Activated CD8-positive, alpha-beta memory T cell treated with anti-CD3 and anti-CD28 coated beads for 36 hours (primary cell): ENCODE data around the gene SIX6. TPM values are rescaled to one million over a fixed set of nuclear protein-coding genes. Genes with fewer than 3 reads are reported as not detected.
"Not testable (repeated sequence)": the region's sequence is repeated elsewhere in the genome, so short reads cannot be mapped to it uniquely, and the experiment has no call there.

Experiments used
- CTCF ChIA-PET: fragments of 350-600 bp; sonication (Branson Sonifier 250); formaldehyde crosslinking; loops from one replicate; lab custom pipeline; 2021; ENCODE audit warnings: antibody characterized with exemption; lab: Charles Lee
- POLR2A ChIA-PET: fragments of 350-600 bp; sonication (Branson Sonifier 250); formaldehyde crosslinking; loops from one replicate; lab custom pipeline; 2021; ENCODE audit warnings: antibody characterized with exemption; lab: Charles Lee
- total RNA-seq, 2 experiments: library from RNA; stranded (reverse); gene quantifications; one replicate each; pipeline ENCODE4 v1.2.3, GENCODE V29; 2021

The SIX6 gene
- not detected for total RNA-seq

DNA sequence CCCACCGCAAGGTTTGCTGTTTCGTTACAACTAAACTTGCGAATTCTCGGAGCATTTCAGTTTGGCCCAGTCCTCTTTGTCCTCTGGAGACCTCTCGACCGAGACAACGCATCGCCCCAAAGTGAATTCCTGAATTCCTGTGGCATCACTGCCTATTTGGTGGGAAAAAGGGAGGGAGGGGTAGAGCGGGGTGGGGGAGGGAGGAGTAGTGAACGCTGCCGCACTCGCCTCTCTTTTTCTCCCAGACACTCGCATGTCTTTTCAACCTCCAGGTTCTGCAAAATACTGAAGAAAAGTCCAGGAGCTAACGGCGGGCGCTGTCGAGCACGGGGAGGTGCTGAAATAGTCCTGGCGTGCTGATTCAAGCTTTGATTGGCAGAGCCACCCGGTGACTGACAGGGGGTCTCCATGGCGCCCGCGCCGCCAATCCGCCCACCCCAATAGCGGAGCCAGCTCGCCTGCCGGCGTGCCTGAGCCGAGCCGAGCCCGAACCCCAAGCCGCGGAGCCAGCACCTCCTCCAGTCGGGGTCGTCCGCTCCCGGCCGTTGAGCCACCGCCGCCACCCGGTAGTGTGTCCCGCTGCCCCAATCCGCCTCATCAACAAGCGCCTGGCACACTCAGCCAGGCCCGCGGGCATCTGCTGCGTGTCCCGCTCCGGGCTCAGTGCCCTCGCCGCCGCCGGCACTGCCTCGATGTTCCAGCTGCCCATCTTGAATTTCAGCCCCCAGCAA is at the start of gene SIX6:
Gene SIX6 (plus strand): TSS at position 440 of the 731 bp plus-strand sequence. CDS start 253 bp downstream, at position 693.
- POLR2A ChIA-PET = no interaction called here
- CTCF ChIA-PET = no interaction called here

DNA sequence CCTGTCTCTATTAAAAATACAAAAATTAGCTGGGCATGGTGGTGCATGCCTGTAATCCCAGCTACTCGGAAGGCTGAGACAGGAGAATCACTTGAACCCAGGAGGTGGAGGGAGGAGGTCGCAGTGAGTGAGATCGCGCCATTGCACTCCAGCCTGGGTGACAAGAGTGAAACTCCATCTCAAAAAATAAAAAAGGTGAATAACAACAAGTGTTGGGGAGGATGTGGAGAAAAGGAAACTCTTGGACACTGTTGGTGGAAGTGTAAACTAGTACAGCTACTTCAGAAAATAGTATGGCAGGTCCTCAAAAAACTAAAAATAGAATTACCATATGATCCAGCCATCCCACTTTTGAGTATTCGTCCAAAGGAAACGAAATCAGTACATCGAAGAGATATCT is 28.7 kb upstream of the SIX6 start:
- CTCF ChIA-PET, POLR2A ChIA-PET: not testable (repeated sequence)

DNA sequence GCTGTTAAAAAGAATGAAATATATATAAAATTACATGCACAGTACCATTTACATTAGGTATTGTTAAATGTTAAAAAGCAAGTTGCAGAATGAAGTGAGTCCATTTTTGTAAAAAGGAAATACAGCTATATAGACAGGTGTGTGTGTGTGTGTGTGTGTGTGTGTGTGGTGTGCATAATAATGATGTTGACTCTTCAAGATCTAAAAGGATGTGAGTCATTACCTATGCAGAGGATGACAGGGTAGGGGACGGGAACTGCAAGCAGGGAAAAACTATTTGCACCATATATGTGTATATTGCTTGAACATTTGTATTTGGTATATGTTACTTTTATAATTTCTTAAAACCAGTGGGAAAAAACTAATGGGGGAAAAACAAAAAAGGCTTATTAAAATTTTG is 26.2 kb upstream of the SIX6 start:
- CTCF ChIA-PET = no interaction called here
- POLR2A ChIA-PET = no interaction called here

DNA sequence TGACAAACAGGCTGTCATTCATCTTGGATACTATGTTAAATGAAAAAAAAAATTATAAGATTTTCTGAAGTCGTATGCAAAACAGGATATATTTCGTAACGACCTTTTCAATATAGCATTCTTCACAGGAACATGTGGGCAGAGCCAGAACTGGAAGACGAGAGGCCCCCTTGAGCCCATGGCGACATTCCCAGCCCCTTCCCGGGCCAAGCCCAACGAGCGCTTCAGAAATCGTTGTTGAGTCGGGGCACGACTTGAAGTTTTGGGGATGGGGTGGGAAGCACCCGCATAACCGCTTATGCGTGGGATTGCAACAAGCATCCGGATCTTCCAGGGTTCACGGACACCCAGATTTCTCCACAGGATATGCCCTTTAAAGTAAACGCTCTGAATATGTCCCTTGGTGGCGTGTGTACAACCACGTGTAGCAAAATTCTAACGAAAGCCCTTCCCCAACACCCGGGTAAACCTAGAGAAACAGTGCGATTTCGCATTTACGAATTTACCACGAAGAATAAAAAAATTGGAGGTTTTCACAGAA is 23.8 kb upstream of the SIX6 start:
- ChIA-PET POLR2A (no interaction called here), CTCF (no interaction called here)

DNA sequence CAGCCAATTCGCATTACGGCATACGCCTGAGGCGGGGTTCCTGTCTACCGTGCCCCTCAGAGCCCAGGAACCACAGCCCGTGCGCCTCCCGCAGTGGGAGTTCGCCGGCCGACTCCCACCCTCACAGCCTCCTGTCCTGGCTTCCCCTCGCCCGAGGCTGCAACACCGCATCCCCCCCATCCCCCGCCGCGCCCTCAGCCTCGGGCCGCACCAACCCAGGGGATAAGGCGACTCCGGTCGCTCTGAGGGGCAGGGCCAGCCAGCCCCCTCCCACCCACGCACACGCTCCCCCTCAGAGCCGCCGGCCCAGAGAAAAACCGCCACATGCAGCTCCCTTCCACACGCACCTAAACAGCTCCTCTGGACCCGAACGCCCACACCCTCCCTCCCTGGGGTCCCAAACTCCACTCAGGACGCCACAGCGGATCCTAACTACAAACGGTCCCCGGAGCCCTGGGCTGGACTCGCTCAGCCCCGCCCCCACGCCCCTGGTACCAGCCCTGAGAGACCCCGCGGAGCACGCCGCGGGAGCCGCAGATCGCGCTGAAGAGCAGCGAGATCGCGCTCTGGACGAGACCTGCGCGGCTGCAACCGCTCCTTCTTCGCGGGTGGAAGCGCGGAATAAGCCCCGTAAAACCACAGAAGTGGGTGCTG is 23.2 kb upstream of the SIX6 start, which contains the start of gene C14orf39:
Gene C14orf39 (minus strand): TSS at position 466 of the 654 bp plus-strand sequence. CDS start 985 bp downstream, outside the sequence.
- ChIA-PET POLR2A (no interaction called here), CTCF (interaction anchor here (0.7 kb wide), 1 partner anchor 169 kb away, joined by 3 read pairs; no protein-coding TSS in a partner anchor)

DNA sequence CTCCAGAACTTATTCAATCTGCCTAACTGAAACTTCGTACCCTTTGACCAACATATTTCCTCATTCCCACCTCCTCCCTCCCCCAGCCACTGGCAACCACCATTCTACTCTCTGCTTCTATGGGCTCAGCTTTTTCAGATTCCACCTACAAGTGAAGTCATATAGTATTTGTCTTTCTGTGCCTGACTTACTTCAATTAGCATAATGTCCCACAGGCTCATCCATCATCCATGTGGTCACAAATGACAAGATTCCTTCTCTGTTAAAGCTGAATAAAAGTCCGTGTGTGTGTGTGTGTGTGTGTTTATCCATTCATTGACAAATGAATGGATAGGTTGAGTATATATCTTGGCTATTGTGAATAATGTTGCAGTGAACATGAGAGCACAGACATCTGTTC is 21.7 kb upstream of the SIX6 start:
- CTCF ChIA-PET = no interaction called here
- POLR2A ChIA-PET = no interaction called here

DNA sequence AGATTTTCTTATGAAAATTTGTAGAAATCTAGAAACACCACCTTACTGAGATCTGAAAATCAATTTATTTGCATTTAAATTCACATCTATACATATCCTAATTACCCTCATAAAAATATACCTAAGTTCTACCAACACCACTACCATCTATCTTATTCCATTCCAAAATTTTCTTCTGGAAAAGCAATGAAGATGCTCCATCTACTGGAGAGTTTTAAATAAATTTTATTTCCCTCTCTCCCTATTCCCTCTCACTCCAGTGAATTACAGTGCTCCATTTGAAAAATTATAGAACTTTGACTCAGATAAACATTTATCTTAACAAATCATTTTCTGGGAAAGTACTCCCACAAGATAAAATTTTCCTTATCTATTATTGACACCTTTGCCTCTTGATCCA is 20.8 kb upstream of the SIX6 start:
- POLR2A ChIA-PET = no interaction called here

DNA sequence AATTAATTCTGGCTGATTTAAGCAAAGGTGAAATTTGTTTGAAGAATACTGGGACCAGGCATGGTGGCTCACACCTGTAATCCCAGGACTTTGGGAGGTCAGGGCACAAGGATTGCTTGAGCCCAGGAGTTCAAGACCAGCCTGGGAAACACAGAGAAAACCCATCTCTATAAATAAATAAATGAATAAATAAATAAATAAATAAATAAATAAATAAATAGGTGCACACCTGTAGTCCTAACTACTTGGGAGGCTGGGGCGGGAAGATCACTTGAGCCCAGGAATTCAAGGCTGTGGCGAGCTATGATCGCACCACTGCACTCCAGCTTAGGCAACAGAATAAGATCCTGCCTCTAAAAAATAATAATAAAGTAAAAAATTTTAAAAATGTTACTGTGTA is 18.7 kb upstream of the SIX6 start:
- CTCF ChIA-PET = no interaction called here
- POLR2A ChIA-PET = no interaction called here

More for the DNA sequence above, 20.8 kb upstream of the SIX6 start:
- CTCF ChIA-PET = no interaction called here

DNA sequence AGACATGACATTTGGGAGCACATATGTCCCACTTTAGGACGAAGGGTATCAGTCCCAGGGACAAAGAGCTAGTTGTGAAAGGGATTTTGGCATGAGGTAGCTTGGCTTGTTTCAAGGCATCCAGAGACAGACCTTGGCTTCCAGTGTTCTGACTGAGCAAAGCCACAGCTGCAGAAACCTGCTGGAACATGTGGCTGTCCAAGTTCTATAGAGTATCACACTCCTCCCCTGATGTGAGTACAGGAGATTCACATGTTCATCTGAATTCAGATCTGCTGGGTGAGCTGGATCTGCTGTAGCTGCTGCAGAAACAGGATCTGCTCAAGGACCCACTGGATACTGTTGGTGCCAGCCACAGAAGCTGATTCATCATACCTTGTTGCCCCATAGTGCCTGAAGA is 13.0 kb upstream of the SIX6 start:
- ChIA-PET CTCF (no interaction called here), POLR2A (no interaction called here)

DNA sequence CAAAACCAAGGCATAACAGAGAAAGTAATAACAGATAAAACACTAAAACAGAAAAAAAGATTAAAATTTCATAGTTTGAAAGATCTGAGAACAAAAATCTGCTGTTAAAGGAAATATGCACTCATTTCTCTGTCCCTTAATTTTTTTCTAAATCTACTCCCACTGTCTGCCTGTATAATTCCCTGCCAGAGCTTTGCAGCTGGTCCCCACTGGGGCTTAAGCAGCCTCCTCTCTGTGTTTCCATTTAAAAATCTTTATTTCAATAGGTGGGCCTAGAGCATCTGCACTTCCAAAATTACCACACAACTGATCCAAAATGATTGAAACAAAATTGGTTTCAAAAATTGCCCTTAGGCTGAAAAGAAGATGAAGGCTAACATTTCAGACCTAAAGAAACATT is 6.4 kb upstream of the SIX6 start:
- CTCF ChIA-PET = no interaction called here
- POLR2A ChIA-PET = no interaction called here

DNA sequence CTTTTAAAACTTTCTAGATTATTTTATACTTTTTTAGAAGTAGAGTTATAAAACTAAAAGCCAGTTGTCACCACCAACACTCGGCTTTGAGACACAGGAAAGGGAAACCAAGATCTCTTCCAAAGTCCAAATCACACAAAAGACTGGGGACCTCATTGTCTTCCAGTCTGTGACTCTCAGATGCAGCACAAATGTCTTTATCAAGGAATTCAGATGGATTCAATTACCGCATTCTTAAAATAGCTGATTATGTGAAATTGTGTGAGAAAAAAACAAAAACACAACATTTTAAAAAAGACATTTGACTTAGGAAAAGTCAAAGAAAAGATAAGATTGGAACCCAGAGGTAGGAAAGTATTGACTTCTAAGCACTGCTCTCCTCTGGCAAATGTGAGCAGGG is 3.5 kb upstream of the SIX6 start:
- ChIA-PET CTCF (no interaction called here), POLR2A (no interaction called here)

DNA sequence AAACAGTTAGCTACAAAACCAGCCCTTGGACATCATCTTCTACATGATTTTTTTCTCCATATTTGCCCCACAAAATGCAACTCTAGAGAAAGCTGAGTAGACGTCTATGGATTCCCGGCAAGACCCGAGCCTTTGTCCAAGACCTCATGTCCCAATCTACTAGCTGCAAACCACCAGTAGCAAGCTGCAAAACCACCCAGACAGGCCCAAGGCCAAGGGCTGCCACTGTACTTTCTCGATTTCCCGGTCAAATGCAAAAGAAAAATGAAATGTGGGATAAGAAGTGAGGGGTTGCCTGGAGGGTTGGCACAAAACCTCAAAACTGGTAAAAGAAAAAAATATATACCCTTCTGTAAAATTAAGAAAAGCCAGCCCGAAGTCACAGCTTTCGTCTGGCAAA is 2.9 kb upstream of the SIX6 start:
- CTCF ChIA-PET = no interaction called here

DNA sequence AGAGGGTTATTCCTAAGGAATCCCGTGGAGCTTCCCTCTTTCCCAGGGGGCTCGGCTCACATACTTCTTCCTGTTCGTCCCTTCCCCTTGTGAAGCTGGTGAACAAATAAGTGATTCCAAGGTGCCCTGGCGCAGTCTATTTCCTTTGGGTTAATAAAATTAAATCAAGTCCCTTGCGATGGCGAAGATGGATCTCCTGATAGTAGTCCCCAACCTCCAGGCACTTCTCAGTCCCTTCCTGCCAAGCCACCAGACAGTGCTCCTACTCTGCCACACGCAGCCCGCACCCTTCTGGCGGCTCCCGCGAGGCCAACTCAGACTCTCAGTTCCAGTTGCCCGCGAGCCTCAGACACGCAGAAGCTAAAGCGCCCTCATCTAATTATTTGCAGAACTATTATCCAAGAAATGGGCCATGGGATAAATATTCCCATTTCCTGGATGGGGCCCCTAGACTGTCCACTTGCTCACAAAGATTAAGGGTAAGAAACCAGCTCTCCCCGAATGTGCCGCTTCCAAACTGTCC is 2.4 kb upstream of the SIX6 start:
- CTCF ChIA-PET = no interaction called here
- POLR2A ChIA-PET = no interaction called here

More for the DNA sequence above, 2.9 kb upstream of the SIX6 start:
- POLR2A ChIA-PET = no interaction called here

DNA sequence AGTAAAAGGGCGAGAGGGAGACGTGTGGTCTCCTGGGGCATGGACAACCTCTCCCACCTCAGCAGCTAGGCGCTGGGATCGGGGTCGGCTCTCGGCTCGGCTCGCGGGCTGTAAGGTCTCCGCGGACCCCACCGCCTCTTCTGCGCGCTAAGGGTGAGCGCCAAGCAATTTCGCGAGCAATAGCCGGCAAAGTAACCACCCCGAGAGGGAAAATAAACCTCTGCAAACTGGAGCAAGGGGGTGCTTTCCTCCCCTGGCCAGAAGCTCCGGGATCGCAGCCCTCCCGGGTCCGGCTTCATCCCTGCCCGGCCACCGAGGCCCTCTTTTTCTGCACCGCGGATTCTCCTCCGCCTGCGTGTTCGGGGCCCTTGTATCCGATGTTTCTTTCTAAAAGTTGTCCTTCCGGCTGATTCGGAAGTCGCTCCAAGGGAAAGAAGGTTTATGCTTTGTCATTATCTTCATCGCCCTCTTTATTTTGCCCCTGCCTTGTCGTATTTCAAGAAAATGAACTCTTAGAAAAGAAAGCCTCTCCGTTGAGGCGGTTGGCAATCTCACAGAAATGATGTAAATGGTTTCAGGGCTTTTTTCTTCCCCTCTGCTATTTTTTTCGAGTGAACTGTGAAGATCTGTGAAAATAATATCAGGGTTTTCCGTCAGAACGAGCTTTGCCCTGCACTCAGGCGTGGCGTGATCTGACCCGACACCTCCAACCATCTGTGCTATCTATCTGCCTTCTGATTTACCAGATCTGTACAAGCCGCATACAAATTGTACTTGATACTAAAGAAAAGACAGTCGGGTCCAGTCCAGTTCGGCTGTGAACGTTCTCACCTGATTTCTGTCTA is 1.7 kb upstream of the SIX6 start:
- ChIA-PET POLR2A (interaction anchor here (0.6 kb wide), 1 partner anchor 138 kb away, joined by 3 read pairs; no protein-coding TSS in a partner anchor), CTCF (no interaction called here)

DNA sequence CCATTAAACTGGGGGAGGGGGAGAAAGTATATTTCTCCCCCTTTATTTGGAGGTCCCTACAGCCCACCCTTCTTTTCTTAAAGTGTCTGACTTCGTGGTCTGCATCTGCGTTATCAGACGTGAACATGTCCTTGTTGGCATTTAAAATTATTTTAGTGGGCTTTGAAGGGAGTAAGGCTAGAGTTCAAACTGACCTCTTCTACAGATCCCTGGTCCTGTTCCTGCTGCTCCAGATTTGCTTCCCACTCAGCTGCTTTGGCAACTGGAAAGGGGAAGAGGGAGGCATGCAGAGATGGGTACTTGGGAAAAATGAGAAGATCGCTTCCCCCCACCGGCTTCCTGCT is 611 bp upstream of the SIX6 start:
- CTCF ChIA-PET = no interaction called here
- POLR2A ChIA-PET = no interaction called here

DNA sequence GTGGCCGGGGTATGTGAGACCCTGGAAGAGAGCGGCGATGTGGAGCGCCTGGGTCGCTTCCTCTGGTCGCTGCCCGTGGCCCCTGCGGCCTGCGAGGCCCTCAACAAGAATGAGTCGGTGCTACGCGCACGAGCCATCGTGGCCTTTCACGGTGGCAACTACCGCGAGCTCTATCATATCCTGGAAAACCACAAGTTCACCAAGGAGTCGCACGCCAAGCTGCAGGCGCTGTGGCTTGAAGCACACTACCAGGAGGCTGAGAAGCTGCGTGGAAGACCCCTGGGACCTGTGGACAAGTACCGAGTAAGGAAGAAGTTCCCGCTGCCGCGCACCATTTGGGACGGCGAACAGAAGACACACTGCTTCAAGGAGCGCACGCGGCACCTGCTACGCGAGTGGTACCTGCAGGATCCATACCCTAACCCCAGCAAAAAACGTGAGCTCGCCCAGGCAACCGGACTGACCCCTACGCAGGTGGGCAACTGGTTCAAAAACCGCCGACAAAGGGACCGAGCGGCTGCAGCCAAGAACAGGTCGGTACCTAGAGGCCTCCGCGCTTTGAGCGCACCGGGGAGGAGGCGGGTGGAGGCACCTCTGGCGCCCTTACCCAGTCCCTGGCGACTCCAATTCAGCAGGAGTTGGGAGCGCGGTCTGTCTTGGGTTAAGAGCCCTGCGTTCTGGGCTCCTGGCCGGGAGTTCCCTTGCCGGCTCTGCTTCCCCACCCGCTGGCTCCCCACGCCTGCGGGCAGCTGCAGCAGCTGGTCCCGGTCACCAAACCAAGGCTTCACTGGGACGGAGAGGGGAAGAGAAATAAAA is 700 bp downstream of the SIX6 start:
- ChIA-PET CTCF (no interaction called here), POLR2A (no interaction called here)

DNA sequence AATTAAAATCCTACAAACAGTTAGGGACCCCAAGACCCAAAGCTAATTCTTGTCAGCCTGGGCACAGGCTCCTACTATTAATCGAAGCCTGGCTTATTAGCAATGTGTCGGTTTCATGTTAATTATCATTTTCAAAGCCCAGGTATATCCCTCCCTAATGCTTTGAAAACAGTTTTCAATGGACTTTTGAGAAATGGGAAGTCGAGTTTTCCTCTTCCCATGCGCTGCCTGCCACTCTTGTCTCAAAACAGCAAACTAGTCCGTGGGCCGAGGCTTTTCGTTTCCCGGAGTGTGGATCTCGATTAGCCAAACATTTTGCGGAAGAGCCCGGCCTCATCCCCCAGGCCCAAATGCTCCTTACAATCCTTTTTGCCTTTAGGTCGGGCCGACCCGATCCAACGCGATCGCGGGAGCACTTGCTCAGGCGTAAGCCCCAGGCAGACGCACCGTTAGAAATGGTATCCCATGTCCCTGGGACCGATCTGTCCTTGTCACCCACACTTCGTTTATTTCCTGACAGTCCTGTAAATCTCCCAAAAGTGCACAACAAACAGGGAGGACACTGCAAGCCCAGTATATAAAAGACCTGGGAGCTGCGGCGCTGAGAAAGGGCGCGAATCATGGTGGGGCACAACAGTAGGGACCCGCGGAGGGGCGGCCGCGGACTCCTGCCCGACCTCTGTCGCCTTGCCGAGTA is 1.5 kb downstream of the SIX6 start:
- POLR2A ChIA-PET = no interaction called here
- CTCF ChIA-PET = no interaction called here

DNA sequence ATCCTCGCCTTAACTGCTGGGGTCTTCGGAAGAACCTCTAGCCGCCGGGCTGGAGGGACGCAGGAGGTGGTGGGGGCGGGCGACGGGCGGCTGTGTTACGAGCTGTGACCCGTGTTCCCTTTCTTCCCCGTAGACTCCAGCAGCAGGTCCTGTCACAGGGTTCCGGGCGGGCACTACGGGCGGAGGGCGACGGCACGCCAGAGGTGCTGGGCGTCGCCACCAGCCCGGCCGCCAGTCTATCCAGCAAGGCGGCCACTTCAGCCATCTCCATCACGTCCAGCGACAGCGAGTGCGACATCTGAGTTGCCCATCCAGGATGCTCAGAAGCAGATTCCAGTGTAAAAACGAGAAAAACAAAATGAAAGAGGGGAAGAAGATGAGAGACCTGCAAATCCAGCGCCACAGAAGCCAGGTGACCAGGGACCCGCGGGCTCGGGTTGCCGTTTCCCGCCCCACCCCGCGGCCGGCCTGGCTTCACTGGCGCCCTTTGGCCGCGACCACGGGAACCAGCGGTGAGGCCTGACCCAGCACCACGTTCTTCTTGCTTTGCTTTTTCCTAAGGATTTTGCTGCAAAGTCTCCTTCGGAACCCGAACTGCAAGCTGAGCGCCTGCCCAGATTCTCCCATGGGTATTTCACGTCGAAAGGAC is 2.1 kb downstream of the SIX6 start:
- ChIA-PET POLR2A (no interaction called here), CTCF (no interaction called here)
